IMR-90 (cell line): ENCODE measurements around the gene VPS72. TPM values are rescaled to one million over a fixed set of nuclear protein-coding genes. Genes with fewer than 3 reads are reported as not detected.

ENCODE experiments used
- polyA plus RNA-seq, 3 experiments: library from polyadenylated mRNA; depleted of rRNA; stranded (reverse); fragments of >200 nt; gene quantifications; 2 replicates each; pipeline ENCODE4 v1.2.3, GENCODE V29; 2012; ENCODE audit warnings: low replicate concordance in 1 of 3
- total RNA-seq: library from RNA; depleted of rRNA; stranded (reverse); fragments of >200 nt; gene quantifications from 2 replicates; pipeline ENCODE4 v1.2.3, GENCODE V29; 2012; rRNA removed

VPS72 gene
- total and polyA plus RNA-seq, 2 of the 4 experiments (the other 2 are of a cell fraction) = 51.3 to 62.3 TPM

Other genes with a start within 250 kb of the VPS72 start
- gene CERS2, start 215.4 kb downstream of the VPS72 start, total RNA-seq = 99.2 and 118 TPM in 2 replicates
- 126 and 127 TPM in 2 replicates for gene CERS2, start 215.4 kb downstream of the VPS72 start, polyA plus RNA-seq (2012; rRNA removed)
- gene ANXA9, start 207.9 kb downstream of the VPS72 start, total RNA-seq = under 0.01 and 0.36 TPM in 2 replicates
- 0.16 and 0.21 TPM in 2 replicates for gene ANXA9, start 207.9 kb downstream of the VPS72 start, polyA plus RNA-seq (2012; rRNA removed)
- gene MINDY1, start 183.3 kb downstream of the VPS72 start, total RNA-seq = 5.8 and 6.6 TPM in 2 replicates
- gene MINDY1, start 183.3 kb downstream of the VPS72 start, polyA plus RNA-seq (2012; rRNA removed) = 6.6 and 7.3 TPM in 2 replicates
- gene PRUNE1, start 181.7 kb downstream of the VPS72 start, total RNA-seq = 7.9 and 8.6 TPM in 2 replicates
- 9.4 and 9.6 TPM in 2 replicates for gene PRUNE1, start 181.7 kb downstream of the VPS72 start, polyA plus RNA-seq (2012; rRNA removed)
- under 0.01 TPM in 1 of 2 replicates, not detected in the other for gene BNIPL, start 153.6 kb downstream of the VPS72 start, total RNA-seq
- gene BNIPL, start 153.6 kb downstream of the VPS72 start, polyA plus RNA-seq (2012; rRNA removed) = 0.10 and 0.38 TPM in 2 replicates
- gene C1orf56, start 142.4 kb downstream of the VPS72 start, total RNA-seq = 0.54 and 0.83 TPM in 2 replicates
- gene C1orf56, start 142.4 kb downstream of the VPS72 start, polyA plus RNA-seq (2012; rRNA removed) = 1.2 and 1.5 TPM in 2 replicates
- 47.0 and 48.6 TPM in 2 replicates for gene CDC42SE1, start 130.6 kb downstream of the VPS72 start, total RNA-seq
- 47.4 and 58.5 TPM in 2 replicates for gene CDC42SE1, start 130.6 kb downstream of the VPS72 start, polyA plus RNA-seq (2012; rRNA removed)
- 3.6 and 5.3 TPM in 2 replicates for gene MLLT11, start 129.8 kb downstream of the VPS72 start, total RNA-seq
- 16.6 and 17.5 TPM in 2 replicates for gene MLLT11, start 129.8 kb downstream of the VPS72 start, polyA plus RNA-seq (2012; rRNA removed)
- 11.9 and 12.9 TPM in 2 replicates for gene GABPB2, start 119.4 kb downstream of the VPS72 start, total RNA-seq
- gene GABPB2, start 119.4 kb downstream of the VPS72 start, polyA plus RNA-seq (2012; rRNA removed) = 6.0 and 7.5 TPM in 2 replicates
- 0.36 and 0.56 TPM in 2 replicates for gene SEMA6C, start 43.6 kb downstream of the VPS72 start, total RNA-seq
- gene SEMA6C, start 43.6 kb downstream of the VPS72 start, polyA plus RNA-seq (2012; rRNA removed) = 2.0 and 2.6 TPM in 2 replicates
- gene TNFAIP8L2, start 33.5 kb downstream of the VPS72 start, total RNA-seq = not detected in 2 replicates
- gene TNFAIP8L2, start 33.5 kb downstream of the VPS72 start, polyA plus RNA-seq (2012; rRNA removed) = not detected in 2 replicates
- 9.2 and 10.4 TPM in 2 replicates for gene LYSMD1, start 24.3 kb downstream of the VPS72 start, total RNA-seq
- gene LYSMD1, start 24.3 kb downstream of the VPS72 start, polyA plus RNA-seq (2012; rRNA removed) = 5.0 and 5.9 TPM in 2 replicates
- 22.2 and 27.4 TPM in 2 replicates for gene SCNM1, start 24.1 kb downstream of the VPS72 start, total RNA-seq
- gene SCNM1, start 24.1 kb downstream of the VPS72 start, polyA plus RNA-seq (2012; rRNA removed) = 33.2 and 35.3 TPM in 2 replicates
- gene TMOD4, start 14.2 kb downstream of the VPS72 start, total RNA-seq = not detected in 2 replicates
- 0.22 and 0.27 TPM in 2 replicates for gene TMOD4, start 14.2 kb downstream of the VPS72 start, polyA plus RNA-seq (2012; rRNA removed)
- 52.5 and 59.1 TPM in 2 replicates for gene PIP5K1A, start 8.4 kb upstream of the VPS72 start, total RNA-seq
- 85.5 and 105 TPM in 2 replicates for gene PIP5K1A, start 8.4 kb upstream of the VPS72 start, polyA plus RNA-seq (2012; rRNA removed)
- gene PSMD4, start 64.5 kb upstream of the VPS72 start, total RNA-seq = 289 and 349 TPM in 2 replicates
- 282 and 314 TPM in 2 replicates for gene PSMD4, start 64.5 kb upstream of the VPS72 start, polyA plus RNA-seq (2012; rRNA removed)
- gene ZNF687, start 92.1 kb upstream of the VPS72 start, total RNA-seq = 5.7 and 6.4 TPM in 2 replicates
- gene ZNF687, start 92.1 kb upstream of the VPS72 start, polyA plus RNA-seq (2012; rRNA removed) = 10.8 and 13.7 TPM in 2 replicates
- gene PI4KB, start 137.2 kb upstream of the VPS72 start, total RNA-seq = 77.2 and 94.5 TPM in 2 replicates
- gene PI4KB, start 137.2 kb upstream of the VPS72 start, polyA plus RNA-seq (2012; rRNA removed) = 82.4 and 91.5 TPM in 2 replicates
- gene RFX5, start 157.1 kb upstream of the VPS72 start, total RNA-seq = 37.8 and 44.4 TPM in 2 replicates
- gene RFX5, start 157.1 kb upstream of the VPS72 start, polyA plus RNA-seq (2012; rRNA removed) = 26.8 and 29.3 TPM in 2 replicates
- 21.1 and 21.3 TPM in 2 replicates for gene SELENBP1, start 182.5 kb upstream of the VPS72 start, total RNA-seq
- 54.9 and 56.9 TPM in 2 replicates for gene SELENBP1, start 182.5 kb upstream of the VPS72 start, polyA plus RNA-seq (2012; rRNA removed)
- gene PSMB4, start 209.4 kb upstream of the VPS72 start, total RNA-seq = 376 and 457 TPM in 2 replicates
- gene PSMB4, start 209.4 kb upstream of the VPS72 start, polyA plus RNA-seq (2012; rRNA removed) = 565 and 640 TPM in 2 replicates